K562 (cell line): Measurements from ENCODE around the gene CKAP2. TPM values are rescaled to one million over a fixed set of nuclear protein-coding genes. Genes with fewer than 3 reads are reported as not detected.

Experiments used
- ATAC-seq: fragments of 200-7000 bp; cut with Tn5 transposase; 3 replicates; pipeline ENCODE4 v1.9.1; 2020; ENCODE audit warnings: moderate library complexity
- BruUV-seq: library from RNA; stranded (reverse); fragments of 400-500 nt; replicated peaks from 2 replicates; lab custom pipeline; 2021; lab: Mats Ljungman, UMichigan
- CTCF ChIA-PET: fragments of 300-600 bp; formaldehyde crosslinking; extraction: SDS; loops from one replicate; lab custom pipeline; 2021; ENCODE audit warnings: low intra/inter-chr PET ratio; lab: Yijun Ruan, JAX
- POLR2A ChIA-PET: fragments of 300-600, 350-650 bp; sonication (Branson Sonifier 250); formaldehyde crosslinking; extraction: SDS; loops from one replicate; lab custom pipeline; 2021; ENCODE audit warnings: antibody characterized with exemption, inconsistent platforms; lab: Yijun Ruan, JAX
- DNase-seq, 4 experiments: peaks; one replicate each; pipeline versions ENCODE4 v3.0.0 to v3.0.0-alpha.2; 2011 to 2018; ENCODE audit warnings: low spot score in 3 of 4, mixed read lengths in 3 of 4; ENCODE audit errors: extremely low read depth in 1 of 4
- FAIRE-seq: peaks from 2 replicates; lab custom pipeline; 2011; peaks lifted over from hg19 to GRCh38; lab: Jason Lieb, UNC
- H2AFZ ChIP-seq: 2 replicates; pipeline ENCODE4 v1.6.0; 2011; ENCODE audit warnings: low read depth, low read length, control low read depth, inconsistent platforms
- H3K27ac ChIP-seq: fragments of 200-600 bp; 3 replicates; pipeline ENCODE4 v1.8.0; 2011; ENCODE audit warnings: low read depth, mild to moderate bottlenecking, control low read depth, inconsistent platforms, low read length, moderate library complexity, mixed read lengths; ENCODE audit errors: extremely low read depth
- H3K27me3 ChIP-seq, 2 experiments: fragments of 300-600 bp in 1 of 2; 2 replicates in 1 of 2; 3 replicates in 1 of 2; pipeline versions ENCODE4 v1.6.0 to v1.8.0; 2011; ENCODE audit warnings: inconsistent platforms in 2 of 2, low read length in 2 of 2, mild to moderate bottlenecking in 1 of 2, mixed read lengths in 1 of 2, moderate library complexity in 1 of 2; ENCODE audit not compliant: control insufficient read depth in 2 of 2, insufficient read depth in 2 of 2
- H3K36me3 ChIP-seq: fragments of 300-600 bp; 3 replicates; pipeline ENCODE4 v1.8.0; 2011; ENCODE audit warnings: mild to moderate bottlenecking, low read length, inconsistent platforms; ENCODE audit not compliant: control insufficient read depth, insufficient read depth
- H3K4me1 ChIP-seq, 2 experiments: fragments of 200-600 bp in 1 of 2; replicated peaks in 1 of 2; 2 replicates in 1 of 2; 3 replicates in 1 of 2; pipeline versions ENCODE4 v1.5.1 to v1.8.0; 2011; ENCODE audit warnings: inconsistent platforms in 2 of 2, low read length in 2 of 2, mild to moderate bottlenecking in 1 of 2, mixed read lengths in 1 of 2, moderate library complexity in 1 of 2; ENCODE audit not compliant: control insufficient read depth in 2 of 2, insufficient read depth in 2 of 2
- H3K4me2 ChIP-seq: 2 replicates; pipeline ENCODE4 v1.6.1; 2011; ENCODE audit warnings: low read length, control low read depth, inconsistent platforms, mixed read lengths; ENCODE audit not compliant: insufficient read depth
- H3K4me3 ChIP-seq: fragments of 200-600 bp; sonication (generic), shearing (Covaris generic); 2 replicates; pipeline ENCODE4 v1.5.1; 2016; ENCODE audit warnings: control low read depth, inconsistent platforms
- H3K79me2 ChIP-seq: fragments of 200-600 bp; 3 replicates; pipeline ENCODE4 v1.8.0; 2011; ENCODE audit warnings: low read length, inconsistent platforms; ENCODE audit not compliant: control insufficient read depth, insufficient read depth
- H3K9ac ChIP-seq, 2 experiments: 2 replicates each; pipeline versions ENCODE4 v1.6.0 to v1.6.1; 2011; ENCODE audit warnings: low read depth in 2 of 2, low read length in 2 of 2, control low read depth in 1 of 2, inconsistent platforms in 1 of 2, mild to moderate bottlenecking in 1 of 2, mixed read lengths in 1 of 2; ENCODE audit not compliant: insufficient read depth in 1 of 2
- H3K9me1 ChIP-seq: one replicate; pipeline ENCODE4 v1.6.0; 2011; ENCODE audit warnings: inconsistent platforms, mild to moderate bottlenecking, low read length, moderate library complexity; ENCODE audit not compliant: control insufficient read depth, insufficient read depth
- H3K9me3 ChIP-seq: replicated peaks from 2 replicates; pipeline ENCODE4 v1.5.1; 2011; ENCODE audit warnings: low read depth, low read length, inconsistent platforms; ENCODE audit not compliant: control insufficient read depth, insufficient read depth
- H4K20me1 ChIP-seq: replicated peaks from 2 replicates; pipeline ENCODE4 v1.6.1; 2011; ENCODE audit warnings: low read length, inconsistent platforms, mixed read lengths; ENCODE audit not compliant: control insufficient read depth, insufficient read depth
- CHAMP1 ChIP-seq: fragments of 450-650 bp; IDR thresholded peaks from 2 replicates; pipeline ENCODE4 v1.6.1; 2016; ENCODE audit warnings: mild to moderate bottlenecking
- ZBTB34 ChIP-seq: fragments of 250-450 bp; sonication (Bioruptor Pico); IDR thresholded peaks from 2 replicates; pipeline ENCODE4 v1.8.0; 2021; ENCODE audit warnings: mild to moderate bottlenecking, moderate library complexity
- ZKSCAN8 ChIP-seq: fragments of 200-800 bp; sonication (Bioruptor generic); IDR thresholded peaks from 2 replicates; pipeline ENCODE4 v1.6.1; 2016; ENCODE audit warnings: missing genetic modification characterization, missing compliant biosample characterization
- WGBS: fragments of 100-300 bp; shearing (Covaris generic); methylation state at CpG from one replicate; pipeline ENCODE4 v1.1.6; 2016; ENCODE audit warnings: low coverage, mixed read lengths; ENCODE audit not compliant: insufficient coverage; ENCODE audit errors: missing lambda C conversion rate; 5-methylcytosine and 5-hydroxymethylcytosine counted together
- in situ Hi-C: fragments of 300-500 bp; cut with MboI; formaldehyde crosslinking; loops from 4 replicates; pipeline ENCODE4 v1.15.0; 2018; ENCODE audit warnings: inconsistent platforms, mixed read lengths
- intact Hi-C: fragments of 100-400 bp; cut with micrococcal nuclease; formaldehyde crosslinking; loops from 2 replicates; pipeline ENCODE4 v1.14.2; 2022
- polyA plus RNA-seq, 8 experiments: library from polyadenylated mRNA; depleted of rRNA in 4 of 8; stranded (reverse) in 5 of 8; unstranded in 3 of 8; fragments of >200 nt; fragmentation: Nextera tagmentation in 2 of 8; fragmentation: Illumina TruSeq in 1 of 8; extraction: Ambion mirVana in 2 of 8; extraction: Trizol in 1 of 8; gene quantifications; 2 replicates each; pipeline versions ENCODE4 v1.2.1 to v1.2.3, GENCODE V29; 2011 to 2014; ENCODE audit warnings: inconsistent platforms in 1 of 8, missing spikeins in 1 of 8
- total RNA-seq, 7 experiments: library from RNA; depleted of rRNA in 6 of 7; stranded (reverse); fragments of >200 nt in 6 of 7; fragmentation: Illumina TruSeq in 2 of 7; extraction: Trizol in 2 of 7; gene quantifications; 2 replicates each; pipeline versions ENCODE4 v1.2.1 to v1.2.3, GENCODE V29; 2011 to 2021; ENCODE audit warnings: low replicate concordance in 1 of 7

CKAP2 gene
- total and polyA plus RNA-seq, 9 of the 15 experiments (the other 6 are each of a cell fraction or from before 2014, with no cell fraction given) = 21.9 to 63.5 (median 34.8) TPM

GRCh38 chr13:52412128-52412527 is 43.1 kb upstream of the CKAP2 start:
- no peaks in the 10 kb centered on the region for H3K27me3 ChIP-seq
- no peak overlapping the region for H3K4me3 ChIP-seq
- no peak overlapping the region for H3K27ac ChIP-seq
- ChIA-PET CTCF (no interaction called here), POLR2A (no interaction called here)
- BruUV-seq = no TSS peak
- in situ Hi-C loops (no loop called here), intact Hi-C loops (no loop called here)
- no peaks in the 10 kb centered on the region for H4K20me1 ChIP-seq
- H3K9ac ChIP-seq = no peak overlapping the region
- TF ChIP-seq ZBTB34 (no peak), CHAMP1 (no peak), ZKSCAN8 (no peak)
- 50% methylated on average over 1 of the region's 1 CpG for WGBS
- no peak overlapping the region for H3K4me2 ChIP-seq
- no peak overlapping the region for H2AFZ ChIP-seq
- peaks cover 49% of the 10 kb centered on the region; the same call in 2 of the 3 replicates for H3K36me3 ChIP-seq
- no peaks in the 10 kb centered on the region for H3K79me2 ChIP-seq
- FAIRE-seq (no peak), ATAC-seq (no peak), DNase-seq (no peak)
- no peaks in the 10 kb centered on the region for H3K4me1 ChIP-seq
- H3K9me3 ChIP-seq = no peaks in the 10 kb centered on the region
- no peaks in the 10 kb centered on the region for H3K9me1 ChIP-seq
